Keratinocyte (primary cell): Measurements from ENCODE around the gene OR51Q1.

Experiments
- CTCF ChIP-seq, 3 experiments: IDR thresholded peaks in 1 of 3; conservative IDR thresholded peaks in 1 of 3; optimal IDR thresholded peaks in 1 of 3; 2 replicates in 2 of 3; 3 replicates in 1 of 3; pipeline versions ENCODE3 to v1.5.1; 2011; ENCODE audit warnings: low read length in 3 of 3, mild to moderate bottlenecking in 3 of 3, moderate library complexity in 2 of 3, control low read depth in 1 of 3, inconsistent platforms in 1 of 3; ENCODE audit not compliant: insufficient read depth in 2 of 3; ENCODE audit errors: extremely low read depth in 1 of 3
- EZH2 ChIP-seq: IDR thresholded peaks from one replicate; pipeline ENCODE4 v1.6.1; 2012; ENCODE audit warnings: inconsistent platforms, mild to moderate bottlenecking, low read length, moderate library complexity

- TF ChIP-seq CTCF (optimal IDR thresholded peaks at IDR 0.05 in 1 of 3, IDR thresholded peaks at IDR 0.05 in 1 of 3, conservative IDR thresholded peaks at IDR 0.05 in 1 of 3; ENCODE audit: extremely low read depth in 1 of 3, insufficient read depth in 2 of 3, low read length in 3 of 3): no peak
- TF ChIP-seq EZH2: no peak
These were observed 16.7 kb upstream of the OR51Q1 start for GRCh38 chr11:5405173-5405572.
